Hepatocyte (in vitro differentiated cells): ENCODE measurements around the gene ADPRH.

Source experiments
- CTCF ChIP-seq: fragments of 200-600 bp; sonication (generic); IDR thresholded peaks from 2 replicates; pipeline ENCODE4 v1.5.1; 2016; ENCODE audit warnings: antibody characterized with exemption, mild to moderate bottlenecking; ENCODE audit not compliant: poor library complexity
- EZH2 ChIP-seq: fragments of 200-600 bp; sonication (generic); IDR thresholded peaks from 2 replicates; pipeline ENCODE4 v1.6.1; 2016; ENCODE audit warnings: antibody characterized with exemption, mild to moderate bottlenecking, borderline replicate concordance
- EZH2phosphoT487 ChIP-seq: fragments of 200-600 bp; sonication (generic); IDR thresholded peaks from one replicate; pipeline ENCODE4 v1.6.1; 2018; ENCODE audit warnings: antibody characterized with exemption, mild to moderate bottlenecking, low read depth, moderate library complexity; ENCODE audit not compliant: unreplicated experiment, severe bottlenecking

- no peak for TF ChIP-seq CTCF
- TF ChIP-seq EZH2 = no peak
- no peak for TF ChIP-seq EZH2phosphoT487
These were observed 19.1 kb upstream of the ADPRH start for GRCh38 chr3:119560160-119560559.
